HG03066 (cell line): ENCODE data around the gene TCL1B.
"Not testable (repeated sequence)": the region's sequence is repeated elsewhere in the genome, so short reads cannot be mapped to it uniquely, and the experiment has no call there.

ENCODE experiments used
- ATAC-seq: cut with Tn5 transposase; IDR thresholded peaks from one replicate; pipeline ENCODE4 v1.9.1; 2021; ENCODE audit warnings: low read depth; ENCODE audit not compliant: unreplicated experiment

Gene TCL1B

DNA sequence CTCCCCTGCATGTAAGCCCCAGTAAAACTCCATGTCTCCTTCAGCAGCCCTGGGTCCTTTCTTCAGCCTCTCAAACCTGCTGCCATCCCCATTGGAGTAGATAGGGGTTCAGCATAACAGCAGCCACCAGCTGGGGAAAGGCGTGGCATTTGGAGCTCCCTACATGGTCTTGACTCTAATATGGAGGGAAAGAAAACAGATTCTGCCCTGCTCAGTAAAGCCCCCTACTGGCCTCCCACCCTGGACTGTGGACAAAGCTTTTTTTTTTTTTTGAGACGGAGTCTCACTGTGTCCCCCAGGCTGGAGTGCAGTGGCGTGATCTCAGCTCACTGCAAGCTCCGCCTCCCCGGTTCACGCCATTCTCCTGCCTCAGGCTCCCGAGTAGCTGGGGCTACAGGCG, 20.7 kb upstream of the TCL1B start:
- not testable (repeated sequence) for ATAC-seq

DNA sequence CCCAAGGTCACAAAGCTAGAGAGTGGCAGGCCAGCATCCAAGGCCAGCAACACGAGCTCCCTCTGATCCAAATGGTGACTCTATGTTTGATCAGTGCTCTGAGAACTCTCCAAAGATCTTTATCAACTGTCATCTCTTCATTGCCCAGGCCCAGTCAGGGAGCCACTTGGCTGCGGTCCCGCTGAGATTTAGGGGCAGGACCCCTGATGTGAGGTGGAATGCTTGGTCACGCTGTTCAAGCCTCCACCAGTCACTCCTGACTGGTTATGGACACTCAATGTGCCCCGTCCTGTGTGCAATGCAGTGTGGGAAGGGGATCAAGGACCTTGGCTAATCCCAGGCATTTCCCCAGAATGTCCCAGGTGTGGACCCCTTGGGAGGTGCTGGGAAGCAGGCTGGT, 19.8 kb upstream of the TCL1B start:
- no peak for ATAC-seq

DNA sequence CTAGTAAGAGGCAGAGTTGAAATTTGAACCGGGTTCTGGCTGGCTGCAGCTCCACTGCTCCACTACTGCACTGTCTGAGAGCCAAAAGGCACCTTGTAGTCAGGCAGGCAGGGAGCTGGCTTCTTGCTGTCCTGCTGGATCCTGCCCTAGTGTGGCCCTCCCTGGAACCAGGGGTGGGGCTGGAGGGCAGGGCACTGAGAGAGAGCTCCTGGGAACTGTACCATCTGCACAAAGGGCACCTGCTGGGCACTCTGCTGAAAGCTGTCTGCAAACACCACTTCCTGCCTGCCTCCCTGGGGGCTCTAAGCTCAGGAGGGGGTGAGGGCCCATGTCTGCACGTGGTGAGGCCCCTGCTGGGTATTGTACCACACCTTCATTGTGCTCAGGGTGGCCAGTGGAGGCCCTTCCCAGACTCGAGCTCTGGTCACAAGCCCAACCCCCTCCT, 19.0 kb upstream of the TCL1B start:
- ATAC-seq: no peak

DNA sequence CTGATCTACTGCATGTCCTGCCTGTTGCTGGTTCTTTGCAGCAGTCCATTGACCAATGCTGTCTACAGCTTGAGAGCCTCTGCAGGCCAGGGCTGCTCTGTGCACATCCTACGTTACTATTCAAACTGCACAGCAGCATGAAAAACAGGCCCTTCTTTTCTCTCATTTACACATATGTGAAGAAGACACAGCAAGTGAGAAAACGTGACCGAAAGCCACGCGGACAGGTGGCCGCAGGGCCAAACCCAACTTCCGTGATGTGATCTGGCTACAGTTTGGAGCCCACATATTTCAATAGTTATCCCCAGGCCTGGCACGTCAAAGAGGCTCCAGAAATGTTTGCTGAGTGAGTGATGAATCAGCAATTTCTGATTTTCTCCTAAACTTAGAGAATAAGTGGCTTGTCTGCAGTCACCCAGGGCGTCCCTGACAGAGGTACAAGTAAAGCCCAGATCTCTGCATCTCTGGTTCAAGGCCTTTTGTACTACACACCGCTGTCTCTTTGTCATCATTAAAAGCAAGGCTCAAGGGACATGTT, 17.9 kb upstream of the TCL1B start:
- peak; percentile 45 for ATAC-seq

DNA sequence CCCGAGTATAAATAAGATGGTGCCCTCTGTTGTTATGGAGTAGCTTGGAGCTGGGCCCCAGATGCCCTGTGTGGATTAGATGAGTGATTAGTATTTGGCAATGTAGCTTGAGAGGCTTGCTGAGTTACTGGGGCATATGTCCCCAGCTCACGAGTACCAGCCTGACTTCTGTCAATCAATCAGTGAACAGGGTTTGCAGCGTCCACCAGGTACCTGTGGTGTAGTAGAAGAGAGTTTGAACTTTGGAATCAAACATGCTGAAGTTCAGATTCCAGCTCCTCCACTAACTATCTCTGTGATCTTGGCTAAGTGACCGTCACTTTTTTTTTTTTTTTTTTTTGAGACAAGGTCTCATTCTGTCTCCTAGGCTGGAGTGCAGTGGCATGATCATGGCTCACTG, 11.6 kb upstream of the TCL1B start:
- ATAC-seq: no peak

DNA sequence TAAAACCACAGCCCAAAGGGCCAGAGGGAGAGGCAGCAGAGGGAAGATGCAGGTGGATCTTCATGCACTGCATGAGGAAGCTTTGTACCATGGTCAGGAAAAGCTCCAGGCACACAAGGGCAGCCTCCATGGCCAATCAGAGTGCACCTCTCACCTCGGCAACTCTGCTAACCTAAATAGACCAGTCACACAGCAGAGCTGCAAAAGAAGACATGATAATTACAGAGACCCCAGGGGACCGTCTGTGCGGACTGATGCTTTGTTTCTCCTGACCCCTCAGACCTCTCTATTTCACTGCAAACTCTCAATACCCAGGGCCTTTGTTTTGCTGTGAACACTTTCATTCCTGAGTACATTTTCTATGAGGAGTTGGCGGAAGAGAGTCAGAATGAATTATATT, 10.7 kb upstream of the TCL1B start:
- ATAC-seq: no peak

DNA sequence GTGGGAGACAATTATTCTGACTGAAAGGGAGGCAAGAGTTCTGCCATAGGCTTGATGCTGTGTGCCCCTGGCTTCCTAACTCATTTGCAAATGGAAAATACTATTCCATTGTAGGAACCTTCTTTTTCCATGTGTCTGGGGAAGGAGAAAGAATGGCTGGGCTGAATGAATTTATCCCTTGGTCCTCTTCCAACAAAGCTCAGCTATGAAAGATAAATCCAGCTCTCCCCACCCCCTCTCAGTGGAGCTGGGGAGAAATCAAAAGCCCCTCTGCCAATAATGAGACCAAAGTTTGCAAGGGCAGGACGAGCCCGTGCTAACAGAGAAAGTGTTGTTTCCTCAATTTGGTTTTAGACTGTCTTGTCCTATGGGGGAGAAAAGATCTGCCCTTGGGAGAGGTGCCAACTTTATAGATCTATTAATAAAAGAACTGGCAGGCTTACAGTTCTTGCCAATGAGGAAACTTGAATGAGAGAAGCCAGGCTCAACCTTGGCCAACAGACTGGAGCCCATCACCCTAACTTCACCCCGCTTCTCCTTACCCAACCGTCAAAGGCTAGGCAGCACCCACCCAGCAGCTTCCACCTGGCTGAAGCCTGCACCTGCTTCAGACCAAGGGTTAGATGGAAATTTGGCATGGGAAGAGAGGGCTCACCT, 8.9 kb upstream of the TCL1B start:
- no peak for ATAC-seq

DNA sequence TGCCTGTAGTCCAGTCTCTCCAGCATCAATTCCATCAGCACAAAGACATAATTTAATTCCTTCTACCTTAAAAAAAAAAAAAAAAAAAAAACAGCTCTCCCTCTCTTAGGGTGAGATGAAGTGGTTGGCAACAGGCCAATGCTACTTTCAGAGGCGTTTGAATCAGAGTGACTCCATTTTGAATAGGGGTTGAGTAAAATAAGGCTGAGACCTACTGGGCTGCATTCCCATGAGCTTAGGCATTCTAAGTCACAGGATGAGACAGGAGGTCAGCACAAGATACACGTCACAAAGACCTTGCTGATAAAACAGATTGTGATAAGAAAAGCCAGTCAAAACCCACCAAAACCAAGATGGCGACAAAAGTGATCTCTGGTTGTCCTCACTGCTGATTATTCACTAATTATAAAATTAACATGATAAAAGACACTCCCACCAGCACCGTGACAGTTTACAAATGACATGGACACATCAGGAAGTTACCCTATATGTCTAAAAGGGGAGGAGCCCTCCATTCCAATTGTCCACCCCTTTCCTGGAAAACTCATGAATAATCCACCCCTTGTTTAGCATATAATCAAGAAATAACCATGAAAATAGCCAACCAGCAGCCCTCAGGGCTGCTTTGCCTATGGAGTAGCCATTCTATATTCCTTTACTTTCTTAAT, 6.9 kb upstream of the TCL1B start:
- ATAC-seq: no peak

DNA sequence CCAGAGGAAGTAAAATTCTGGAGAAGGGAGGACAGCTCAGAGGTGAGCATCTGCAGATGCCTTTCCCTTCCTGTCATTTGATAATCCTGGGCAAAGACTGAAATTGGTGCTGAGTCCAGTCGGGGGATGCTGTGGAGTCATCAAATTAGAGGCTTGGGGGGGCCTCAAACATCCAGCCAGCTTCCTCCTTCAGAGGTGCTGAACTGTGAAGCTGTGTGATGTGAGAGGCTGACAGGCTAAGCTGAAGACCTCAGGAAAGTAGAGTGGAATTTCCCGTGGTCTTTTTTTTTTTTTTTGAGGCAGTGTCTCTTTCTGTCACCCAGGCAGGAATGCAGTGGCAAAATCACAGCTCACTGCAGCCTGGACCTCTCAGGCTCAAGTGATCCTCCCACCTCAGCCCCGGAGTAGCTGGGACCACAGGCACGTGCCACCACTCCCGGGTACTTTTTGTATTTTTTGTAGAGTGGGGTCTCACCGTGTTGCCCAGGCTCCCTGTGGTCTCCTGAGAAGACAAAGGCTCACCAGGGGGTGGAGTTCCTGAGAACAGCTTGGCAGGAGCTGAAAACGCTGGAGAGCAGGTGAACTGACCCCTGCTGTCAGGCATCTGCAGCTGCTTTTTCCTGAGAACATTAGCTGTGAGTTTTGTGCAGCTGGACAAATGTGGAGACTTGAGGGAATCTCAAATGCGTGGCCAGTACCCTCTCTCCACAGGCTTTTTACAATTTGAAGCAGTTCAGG, 6.1 kb upstream of the TCL1B start:
- ATAC-seq: peak; percentile 49

DNA sequence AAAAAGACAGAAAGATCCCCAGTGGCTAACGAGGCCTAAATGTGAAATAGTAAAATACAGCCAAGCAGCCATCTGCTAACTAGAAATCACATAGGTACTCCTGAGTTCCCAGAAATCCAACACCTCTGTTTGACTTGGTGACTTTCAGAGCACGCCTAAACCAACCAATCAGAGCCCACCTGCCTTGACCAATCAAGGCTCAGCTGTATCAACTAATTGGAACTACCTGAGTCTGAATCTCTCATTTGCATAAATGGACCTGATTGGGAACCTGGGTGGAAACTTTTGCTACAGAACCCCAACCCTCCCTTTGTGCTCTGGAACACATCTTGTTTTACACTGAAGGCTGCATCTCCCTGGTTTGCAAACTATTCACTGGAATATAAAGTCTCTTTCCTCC, 5.1 kb upstream of the TCL1B start:
- ATAC-seq: no peak

DNA sequence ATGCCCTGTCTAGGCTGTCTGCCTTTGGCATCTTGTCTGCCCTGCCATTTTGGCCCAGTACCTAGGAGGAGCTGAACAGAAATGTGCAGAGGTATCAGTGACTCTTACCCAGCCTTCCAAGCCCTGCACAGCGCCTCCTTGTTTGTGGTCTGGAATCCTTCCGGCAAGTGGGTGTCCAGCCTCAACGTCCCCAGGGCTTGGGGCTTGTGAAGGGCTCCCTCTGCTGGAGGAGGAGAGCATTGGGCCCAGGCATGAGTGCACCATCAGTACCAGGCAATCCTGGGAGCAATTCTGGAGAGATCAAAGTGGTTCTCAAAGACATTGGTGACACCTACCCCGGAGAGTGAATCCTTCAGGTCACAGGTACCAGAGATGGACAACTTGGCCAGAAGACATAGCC, 2.4 kb upstream of the TCL1B start:
- no peak for ATAC-seq

DNA sequence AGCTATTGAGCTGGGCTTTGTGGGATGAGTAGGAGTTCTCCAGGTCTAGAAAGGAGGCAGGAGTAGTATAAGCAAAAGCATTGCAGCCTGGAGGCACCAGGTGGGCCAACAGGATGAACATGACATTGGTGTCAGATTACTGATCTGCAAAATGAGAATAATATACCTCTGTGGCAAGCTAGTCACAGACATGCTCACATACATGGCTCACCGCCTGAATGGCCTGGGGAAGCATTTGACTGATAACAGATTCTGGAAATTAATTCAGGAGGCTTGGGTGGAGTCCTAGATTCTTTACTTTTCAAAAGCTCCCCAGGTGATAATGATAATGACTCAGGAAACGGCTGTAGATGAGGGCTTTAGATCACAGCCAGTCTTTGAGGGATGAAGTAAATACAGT, 709 bp downstream of the TCL1B start:
- ATAC-seq: no peak

DNA sequence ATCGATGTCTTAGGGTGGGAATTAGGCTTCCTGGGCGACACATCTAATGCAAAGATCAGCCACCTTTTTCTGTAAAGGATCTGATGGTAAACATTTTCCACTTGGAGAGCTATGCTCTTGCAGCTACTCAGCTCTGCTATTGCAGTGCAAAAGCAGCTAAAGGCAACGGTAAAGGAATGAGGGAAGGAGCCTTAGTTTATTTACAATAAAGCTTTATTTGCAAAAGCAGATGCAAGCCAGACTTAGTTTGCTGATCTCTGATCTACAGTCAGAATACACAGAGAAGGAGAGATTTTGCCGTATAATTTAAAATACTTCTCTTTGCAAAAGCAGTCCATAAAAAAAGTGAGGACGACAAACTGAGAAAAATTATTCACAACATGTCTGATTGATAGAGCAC, 3.2 kb downstream of the TCL1B start:
- no peak for ATAC-seq

DNA sequence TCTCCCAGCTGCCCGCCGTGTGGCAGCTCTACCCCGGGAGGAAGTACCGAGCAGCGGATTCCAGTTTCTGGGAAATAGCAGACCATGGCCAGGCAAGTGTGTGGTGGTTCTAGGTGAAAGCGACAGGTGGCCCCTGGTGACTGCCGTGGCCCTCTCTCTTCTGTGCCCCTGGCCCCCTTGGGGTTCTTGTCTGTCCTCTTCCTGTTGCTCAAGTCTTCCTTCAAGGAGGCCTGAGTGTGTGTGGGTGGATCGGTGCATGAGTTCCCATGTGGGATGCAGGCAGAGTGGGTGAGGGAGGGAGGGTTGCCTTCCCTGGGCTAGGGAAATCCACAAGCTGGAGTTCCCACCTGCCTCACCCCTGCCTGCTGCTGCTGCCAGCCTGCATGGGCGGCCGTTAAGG, 4.6 kb downstream of the TCL1B start:
- no peak for ATAC-seq

DNA sequence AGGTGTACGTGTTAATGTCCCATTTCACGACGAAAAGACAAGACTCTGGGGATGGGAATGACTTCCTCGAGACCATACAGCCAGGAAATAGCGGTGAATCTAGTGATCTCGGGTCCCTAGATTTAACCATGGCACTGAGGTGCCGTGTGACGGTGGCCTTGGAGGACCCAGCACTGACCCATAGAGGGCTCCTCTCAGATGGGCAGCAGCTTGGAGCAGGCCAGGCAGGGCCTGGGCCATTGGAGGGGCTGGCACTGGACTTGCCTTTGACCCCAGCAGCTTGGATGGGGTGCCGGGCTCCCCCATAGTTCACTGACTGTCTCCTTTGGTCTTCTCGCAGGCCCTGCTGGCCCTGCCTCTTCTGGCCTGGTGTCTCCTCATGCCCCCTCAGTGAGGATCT, 5.4 kb downstream of the TCL1B start:
- ATAC-seq: no peak

DNA sequence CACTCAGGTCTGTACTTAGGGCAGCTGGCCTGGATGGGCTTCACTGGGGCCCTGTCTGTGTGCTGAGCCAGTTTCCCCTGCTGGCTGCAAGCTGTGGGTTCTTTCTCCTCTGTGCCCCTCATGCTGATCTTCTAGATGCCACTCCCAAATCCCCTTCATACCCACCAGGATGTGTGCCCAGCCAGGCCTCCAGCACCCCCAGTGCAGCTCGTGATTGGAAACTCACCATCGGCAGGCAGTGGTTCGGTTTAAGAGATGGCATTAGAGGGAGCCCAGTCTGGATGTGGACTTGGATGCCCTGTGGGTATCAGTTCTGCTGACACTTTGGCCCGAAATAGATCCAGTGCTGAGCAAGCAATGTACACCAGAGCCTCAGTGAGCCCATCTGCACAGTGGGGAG, 5.9 kb downstream of the TCL1B start:
- ATAC-seq: no peak

DNA sequence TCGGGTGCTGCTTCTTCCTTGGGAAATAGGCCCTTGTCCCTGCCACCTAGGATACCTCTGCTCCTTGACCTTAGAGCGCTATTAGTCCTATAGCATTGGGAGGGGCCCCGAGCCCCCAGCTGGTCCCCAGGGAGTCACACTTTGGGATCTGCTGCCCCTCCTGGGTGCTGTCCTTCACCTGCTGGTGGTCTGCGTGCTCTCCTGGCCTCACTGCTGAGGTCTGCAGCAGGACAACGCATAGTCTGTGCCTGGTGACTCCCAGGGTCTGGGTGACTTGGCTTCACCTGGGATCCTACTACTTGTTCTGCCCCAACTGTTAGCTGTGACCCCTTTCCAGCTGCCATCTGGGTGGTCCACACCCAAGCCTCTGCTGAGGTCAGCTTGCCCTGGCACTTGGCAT, 8.8 kb downstream of the TCL1B start:
- no peak for ATAC-seq

DNA sequence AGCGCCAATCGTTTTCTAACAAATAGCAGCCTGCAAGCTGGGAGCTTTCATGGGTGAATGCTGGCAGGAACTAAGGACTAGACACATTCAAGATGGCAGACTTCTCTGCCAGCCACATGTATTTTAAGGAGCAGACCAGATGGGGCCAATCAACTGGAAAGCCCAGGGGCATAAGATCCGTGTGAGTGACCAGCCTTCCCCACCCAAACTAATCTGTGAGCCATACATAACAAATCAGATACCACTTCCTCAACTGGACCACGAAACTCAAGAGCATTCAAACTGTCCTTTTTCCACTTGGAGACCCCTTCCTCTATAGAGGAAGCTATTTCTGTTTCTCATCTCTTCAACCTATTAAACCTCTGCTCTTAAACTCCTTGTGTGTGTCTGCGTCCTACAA, 9.7 kb downstream of the TCL1B start:
- ATAC-seq: no peak

DNA sequence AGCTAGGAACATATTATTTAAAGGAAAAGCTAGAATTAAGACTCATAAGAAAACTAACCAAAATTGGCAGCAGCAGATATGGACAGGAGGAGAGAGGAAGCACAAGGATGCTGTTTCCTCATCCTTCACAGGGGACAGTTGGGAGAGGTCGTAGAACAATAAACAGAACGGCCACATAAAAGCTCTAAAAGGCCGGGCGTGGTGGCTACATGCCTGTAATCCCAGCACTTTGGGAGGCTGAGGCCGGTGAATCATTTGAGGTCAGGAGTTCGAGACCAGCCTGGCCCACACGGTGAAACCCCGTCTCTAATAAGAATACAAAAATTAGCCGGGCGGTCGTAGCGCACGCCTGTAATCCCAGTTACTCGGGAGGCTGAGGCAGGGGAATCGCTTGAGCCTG, 10.5 kb downstream of the TCL1B start:
- ATAC-seq: no peak

DNA sequence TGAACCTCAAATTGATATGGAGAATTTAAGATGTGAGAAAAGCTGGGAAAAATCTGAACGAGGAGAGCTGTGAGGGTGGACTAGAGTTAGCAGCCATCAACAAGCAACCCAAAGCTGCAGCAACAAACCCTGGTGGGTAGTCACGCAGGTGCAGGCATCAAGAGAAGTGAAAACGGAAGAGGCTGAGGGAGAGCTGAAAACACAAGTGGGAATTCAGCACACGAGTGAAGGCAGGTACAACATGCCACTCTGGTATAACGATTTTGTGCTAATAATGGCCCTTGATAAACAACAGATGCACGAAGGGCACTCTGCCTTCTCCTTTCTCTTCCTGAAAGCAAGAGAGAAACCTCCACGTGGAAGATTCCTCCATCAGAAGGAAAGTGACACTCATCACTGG, 11.5 kb downstream of the TCL1B start:
- peak; percentile 58 for ATAC-seq

DNA sequence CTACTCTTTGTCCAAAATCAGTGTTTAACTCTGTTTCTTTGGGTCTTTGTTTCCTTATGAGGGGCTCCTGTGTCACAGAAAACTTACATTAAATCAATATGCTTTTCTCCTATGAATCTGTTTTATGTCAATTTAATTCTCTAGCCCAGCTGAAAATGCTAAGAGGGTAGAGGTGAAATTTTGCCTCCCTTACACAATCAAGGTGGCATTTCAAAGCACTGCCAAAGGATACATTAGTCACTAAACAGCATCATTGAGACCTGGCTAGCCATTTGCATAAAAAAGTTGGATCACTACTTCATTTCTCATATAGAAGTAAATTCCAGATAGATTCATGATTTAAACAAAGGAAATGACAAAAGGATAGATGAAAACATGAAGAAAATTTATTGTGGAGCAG, 12.1 kb downstream of the TCL1B start:
- no peak for ATAC-seq

DNA sequence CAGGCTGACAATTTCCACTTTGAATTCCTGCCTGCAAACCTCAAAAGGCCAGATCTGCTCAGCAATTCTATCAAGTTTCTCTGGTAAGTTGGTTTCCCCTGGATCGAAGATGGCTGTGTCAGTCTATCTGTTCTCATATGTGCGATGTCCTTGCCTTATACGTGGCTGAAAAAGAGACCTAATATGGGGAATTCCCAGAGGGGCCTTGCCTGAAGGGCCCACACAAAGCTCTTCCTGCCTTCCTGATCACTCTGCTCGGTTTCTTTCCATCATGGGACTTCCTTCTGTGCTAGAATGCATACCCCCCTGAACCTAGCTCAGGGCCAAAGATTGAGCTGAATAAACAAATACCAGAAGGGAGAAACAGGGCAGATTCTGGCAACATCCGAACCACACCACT, 13.2 kb downstream of the TCL1B start:
- no peak for ATAC-seq
